Measurements from ENCODE around the gene KRT84. TPM values are rescaled to one million over a fixed set of nuclear protein-coding genes. Genes with fewer than 3 reads are reported as not detected.

KRT84 gene
- total and polyA plus RNA-seq, 2 of the 4 experiments (the other 2 are of a cell fraction), result not detected

- Histone ChIP-seq H2AK5ac (ENCODE audit: low read depth, low read length) (no peak overlapping the region), H3K4me2 (ENCODE audit: low read depth, low read length) (no peak overlapping the region), H3K27me3 (ENCODE audit: control insufficient read depth, insufficient read depth, low read length) (peaks cover 33% of the 10 kb centered on the region), H2BK120ac (ENCODE audit: low read depth, low read length) (no peak overlapping the region), H2AK9ac (replicated peaks; ENCODE audit: low read depth, low read length, poor library complexity) (no peak overlapping the region), H3K27ac (ENCODE audit: insufficient read depth, low read length) (no peak overlapping the region), H4K8ac (ENCODE audit: low read depth in 2 of 2, low read length in 2 of 2) (no peak overlapping the region), H3K18ac (ENCODE audit: low read depth, low read length) (no peak overlapping the region), H3K56ac (ENCODE audit: extremely low read depth, insufficient read depth, low read length) (no peak overlapping the region), H3K9ac (ENCODE audit: low read depth, low read length) (no peak overlapping the region), H3K4ac (ENCODE audit: low read depth, low read length) (no peak overlapping the region), H2BK20ac (ENCODE audit: low read depth, low read length) (no peak overlapping the region), H3K4me3 (ENCODE audit: insufficient read depth, low read depth, low read length) (no peak overlapping the region), H4K91ac (ENCODE audit: insufficient read depth, low read depth, low read length) (no peak overlapping the region), H4K20me1 (ENCODE audit: insufficient read depth, low read length) (no peaks in the 10 kb centered on the region), H3K36me3 (ENCODE audit: control insufficient read depth, insufficient read depth, low read length) (no peaks in the 10 kb centered on the region), H3K79me1 (ENCODE audit: low read depth in 1 of 2, low read length in 2 of 2) (no peaks in the 10 kb centered on the region), H3K14ac (replicated peaks; ENCODE audit: low read depth, low read length) (no peak overlapping the region), H3K9me1 (ENCODE audit: insufficient read depth, low read length) (peaks cover 6% of the 10 kb centered on the region; the same call in 1 of the 2 replicates), H2BK15ac (ENCODE audit: low read depth, low read length) (no peak overlapping the region), H3K9me3 (ENCODE audit: control insufficient read depth, insufficient read depth, low read length) (no peaks in the 10 kb centered on the region), H4K5ac (ENCODE audit: low read depth, low read length) (no peak overlapping the region), H3K4me1 (ENCODE audit: control insufficient read depth, insufficient read depth, low read length) (no peaks in the 10 kb centered on the region), H2AFZ (replicated peaks; ENCODE audit: low read length, poor library complexity) (no peak overlapping the region), H3K23ac (ENCODE audit: low read depth, low read length) (no peak overlapping the region), H2BK5ac (ENCODE audit: low read depth, low read length, poor library complexity, severe bottlenecking) (no peak overlapping the region)
- intact Hi-C loops (cut with micrococcal nuclease), result no loop called here
- in situ Hi-C loops (cut with MboI; ENCODE audit: low sequenced_read_pairs), result no loop called here
- WGBS, 2 experiments (ENCODE audit: extremely low coverage in 2 of 2, insufficient read length in 1 of 2), result no CpG with 5 or more reads among the region's 1 CpG
- ChIA-PET POLR2A (ENCODE audit: unreplicated experiment) (no interaction called here), CTCF (no interaction called here)
- no peak for TF ChIP-seq FOS (IDR thresholded peaks at IDR 0.05; ENCODE audit: low read depth, low read length)
- no peak for TF ChIP-seq CHD1 (IDR thresholded peaks at IDR 0.05; ENCODE audit: low read depth, low read length)
- no peak for TF ChIP-seq POLR2A (IDR thresholded peaks at IDR 0.05; ENCODE audit: low read depth, low read length)
- no peak for TF ChIP-seq RAD21 (IDR thresholded peaks at IDR 0.05; ENCODE audit: low read length)
- TF ChIP-seq USF2 (IDR thresholded peaks at IDR 0.05; ENCODE audit: low read depth, low read length), result no peak
- no peak for TF ChIP-seq ELK1 (IDR thresholded peaks at IDR 0.05; ENCODE audit: borderline replicate concordance, low read depth, low read length)
- no peak for TF ChIP-seq NFE2L2 (IDR thresholded peaks at IDR 0.05; ENCODE audit: low read depth, low read length)
- TF ChIP-seq RFX5 (IDR thresholded peaks at IDR 0.05; ENCODE audit: low read depth, low read length), result no peak
- TF ChIP-seq MAZ (IDR thresholded peaks at IDR 0.05; ENCODE audit: borderline replicate concordance, low read depth, low read length), result no peak
- TF ChIP-seq CTCF (conservative IDR thresholded peaks at IDR 0.05; ENCODE audit: low read depth, low read length), result no peak
- TF ChIP-seq MAFK (IDR thresholded peaks at IDR 0.05; ENCODE audit: low read depth, low read length), result no peak
- no peak for TF ChIP-seq MXI1 (IDR thresholded peaks at IDR 0.05; ENCODE audit: borderline replicate concordance, low read depth, low read length)
- no peak for TF ChIP-seq RCOR1 (IDR thresholded peaks at IDR 0.05; ENCODE audit: insufficient replicate concordance, low read length)
- TF ChIP-seq SMC3 (IDR thresholded peaks at IDR 0.05; ENCODE audit: low read depth, low read length), result no peak
- no peak for TF ChIP-seq CEBPB (IDR thresholded peaks at IDR 0.05; ENCODE audit: low read depth, low read length)
- no peak for TF ChIP-seq BHLHE40 (IDR thresholded peaks at IDR 0.05; ENCODE audit: low read depth, low read length)
- dilution Hi-C loops (cut with HindIII; ENCODE audit: low sequenced_read_pairs, unreplicated experiment), result no loop called here
- DNase-seq (no peak), ATAC-seq (ENCODE audit: low read depth) (no peak)
- no TSS peak for BruUV-seq (replicated peaks)
Measured at GRCh38 chr12:52419656-52420055, 34.2 kb upstream of the KRT84 start.
